Caki2 (cell line): ENCODE measurements around the gene ERCC4. TPM values are rescaled to one million over a fixed set of nuclear protein-coding genes. Genes with fewer than 3 reads are reported as not detected.

Experiments used
- DNase-seq: peaks from one replicate; pipeline ENCODE4 v3.0.0-alpha.2; 2015; ENCODE audit warnings: low read depth
- in situ Hi-C: cut with HindIII; loops from 2 replicates; pipeline ENCODE4 v1.10.0; 2016; ENCODE audit warnings: low sequenced_read_pairs, low pct_unique_long_range_greater_than_20kb, mixed read lengths
- total RNA-seq: library from RNA; depleted of rRNA; stranded (reverse); fragments of >200 nt; shearing (Covaris generic); gene quantifications from 2 replicates; pipeline ENCODE4 v1.2.3, GENCODE V29; 2014; ENCODE audit warnings: low replicate concordance

ERCC4 gene
- total RNA-seq, 1 experiment from 2014 or later, result 4.9 TPM

- DNase-seq, result no peak
- in situ Hi-C loops, result no loop called here
These were observed 13.5 kb upstream of the ERCC4 start for GRCh38 chr16:13906168-13907089.

- in situ Hi-C loops, result no loop called here
- no peak for DNase-seq
These were observed 12.5 kb upstream of the ERCC4 start for GRCh38 chr16:13907431-13907830.

- in situ Hi-C loops, result no loop called here
- no peak for DNase-seq
These were observed 10.9 kb upstream of the ERCC4 start for GRCh38 chr16:13909069-13909468.

- in situ Hi-C loops, result no loop called here
- peak; percentile 21 for DNase-seq
These were observed 10.1 kb upstream of the ERCC4 start for GRCh38 chr16:13909872-13910303.

GRCh38 chr16:13911306-13911705 lies 8.6 kb upstream of the ERCC4 start:
- in situ Hi-C loops, result no loop called here
- DNase-seq, result no peak

- no peak for DNase-seq
- in situ Hi-C loops, result no loop called here
These were observed 8.1 kb upstream of the ERCC4 start for GRCh38 chr16:13911871-13912270.

- in situ Hi-C loops, result no loop called here
- no peak for DNase-seq
These were observed 7.1 kb upstream of the ERCC4 start for GRCh38 chr16:13912891-13913290.

- in situ Hi-C loops, result no loop called here
- DNase-seq, result no peak
These were observed 6.3 kb upstream of the ERCC4 start for GRCh38 chr16:13913374-13914292.

- no peak for DNase-seq
- in situ Hi-C loops, result no loop called here
These were observed 4.8 kb upstream of the ERCC4 start for GRCh38 chr16:13915033-13915635.

GRCh38 chr16:13919330-13919682 lies 648 bp upstream of the ERCC4 start:
- DNase-seq, result no peak
- in situ Hi-C loops, result no loop called here

- in situ Hi-C loops, result no loop called here
- no peak for DNase-seq
These were observed 510 bp downstream of the ERCC4 start for GRCh38 chr16:13920510-13920818.

GRCh38 chr16:13921328-13921727 lies 1.4 kb downstream of the ERCC4 start:
- in situ Hi-C loops, result no loop called here
- no peak for DNase-seq

GRCh38 chr16:13923703-13924298 lies 3.8 kb downstream of the ERCC4 start:
- in situ Hi-C loops, result no loop called here
- peak; percentile 43 for DNase-seq

GRCh38 chr16:13926464-13926863 lies 6.5 kb downstream of the ERCC4 start:
- in situ Hi-C loops, result loop anchor here (25.0 kb wide), 1 partner anchor 586 kb away; no protein-coding TSS in a partner anchor
- DNase-seq, result peak; percentile 12

GRCh38 chr16:13926891-13927290 lies 6.9 kb downstream of the ERCC4 start:
- no peak for DNase-seq
- in situ Hi-C loops, result loop anchor here (25.0 kb wide), 1 partner anchor 585 kb away; no protein-coding TSS in a partner anchor

- in situ Hi-C loops, result loop anchor here (25.0 kb wide), 1 partner anchor 584 kb away; no protein-coding TSS in a partner anchor
- DNase-seq, result no peak
These were observed 8.7 kb downstream of the ERCC4 start for GRCh38 chr16:13928646-13929045.

GRCh38 chr16:13931845-13932244 lies 11.9 kb downstream of the ERCC4 start:
- DNase-seq, result no peak
- in situ Hi-C loops, result loop anchor here (25.0 kb wide), 1 partner anchor 580 kb away; no protein-coding TSS in a partner anchor

GRCh38 chr16:13935408-13935807 lies 15.5 kb downstream of the ERCC4 start:
- DNase-seq, result no peak
- in situ Hi-C loops, result loop anchor here (25.0 kb wide), 1 partner anchor 577 kb away; no protein-coding TSS in a partner anchor
